GM12878 (cell line): ENCODE results near the gene BEST1. TPM values are rescaled to one million over a fixed set of nuclear protein-coding genes. Genes with fewer than 3 reads are reported as not detected.

Experiments used
- ATAC-seq: fragments of 200-7000 bp; cut with Tn5 transposase; 3 replicates; pipeline ENCODE4 v1.9.1; 2020; ENCODE audit warnings: mild to moderate bottlenecking, moderate library complexity
- BruUV-seq: library from RNA; stranded (reverse); fragments of 400-500 nt; replicated peaks from 2 replicates; lab custom pipeline; 2021; lab: Mats Ljungman, UMichigan
- CTCF ChIA-PET: fragments of 300-600 bp; sonication (Branson Sonifier 250); formaldehyde crosslinking; extraction: SDS; loops from one replicate; lab custom pipeline; 2021; ENCODE audit warnings: inconsistent platforms; lab: Yijun Ruan, JAX
- POLR2A ChIA-PET: fragments of 350-600 bp; formaldehyde crosslinking; extraction: SDS; loops from one replicate; lab custom pipeline; 2021; ENCODE audit warnings: inconsistent platforms; lab: Charles Lee
- RAD21 ChIA-PET: fragments of 300-600 bp; sonication (Branson Sonifier 250); formaldehyde crosslinking; loops from one replicate; lab custom pipeline; 2023; ENCODE audit warnings: antibody characterized with exemption; ENCODE audit not compliant: unreplicated experiment; lab: Charles Lee
- SMC1A ChIA-PET: fragments of 300-600 bp; sonication (Branson Sonifier 250); formaldehyde crosslinking; loops from one replicate; lab custom pipeline; 2023; ENCODE audit not compliant: unreplicated experiment, uncharacterized antibody; lab: Charles Lee
- DNase-seq: peaks from one replicate; pipeline ENCODE4 v3.0.0-alpha.2; 2011; ENCODE audit warnings: low read depth, low spot score
- FAIRE-seq: peaks from 3 replicates; lab custom pipeline; 2011; peaks lifted over from hg19 to GRCh38; lab: Jason Lieb, UNC
- H2AFZ ChIP-seq: 2 replicates; pipeline ENCODE4 v1.6.0; 2011; ENCODE audit warnings: low read depth, low read length, control low read depth; ENCODE audit not compliant: control insufficient read depth
- H3K27ac ChIP-seq: 2 replicates; pipeline ENCODE4 v1.5.1; 2011; ENCODE audit warnings: control low read depth; ENCODE audit not compliant: control insufficient read depth, insufficient read depth
- H3K27me3 ChIP-seq, 2 experiments: replicated peaks in 1 of 2; 2 replicates each; pipeline versions ENCODE4 v1.6.0 to v1.6.1; 2011; ENCODE audit warnings: low read length in 1 of 2; ENCODE audit not compliant: control insufficient read depth in 2 of 2, insufficient read depth in 2 of 2
- H3K36me3 ChIP-seq, 2 experiments: 2 replicates each; pipeline ENCODE4 v1.5.1; 2011; ENCODE audit warnings: low read length in 1 of 2; ENCODE audit not compliant: control insufficient read depth in 2 of 2, insufficient read depth in 2 of 2
- H3K4me1 ChIP-seq: 2 replicates; pipeline ENCODE4 v1.6.1; 2011; ENCODE audit warnings: mild to moderate bottlenecking, low read length, moderate library complexity, mixed read lengths; ENCODE audit not compliant: control insufficient read depth, insufficient read depth
- H3K4me2 ChIP-seq: 2 replicates; pipeline ENCODE4 v1.6.0; 2011; ENCODE audit warnings: control low read depth; ENCODE audit not compliant: control insufficient read depth, insufficient read depth
- H3K4me3 ChIP-seq: fragments of 200-600 bp; sonication (generic); 2 replicates; pipeline ENCODE4 v1.5.1; 2016
- H3K79me2 ChIP-seq: 2 replicates; pipeline ENCODE4 v1.6.0; 2011; ENCODE audit warnings: low read length; ENCODE audit not compliant: control insufficient read depth, insufficient read depth
- H3K9ac ChIP-seq: 2 replicates; pipeline ENCODE4 v1.8.0; 2011; ENCODE audit warnings: low read length, control low read depth, mixed read lengths; ENCODE audit not compliant: control insufficient read depth, insufficient read depth
- H3K9me3 ChIP-seq: replicated peaks from 3 replicates; pipeline ENCODE4 v1.5.1; 2011; ENCODE audit warnings: mild to moderate bottlenecking, low read length; ENCODE audit not compliant: control insufficient read depth, insufficient read depth
- H4K20me1 ChIP-seq: 2 replicates; pipeline ENCODE4 v1.6.0; 2011; ENCODE audit not compliant: control insufficient read depth, insufficient read depth
- BMI1 ChIP-seq: fragments of 450-650 bp; IDR thresholded peaks from 2 replicates; pipeline ENCODE4 v1.6.1; 2016; ENCODE audit warnings: mild to moderate bottlenecking, moderate library complexity, borderline replicate concordance
- MEF2B ChIP-seq: fragments of 450-650 bp; IDR thresholded peaks from 2 replicates; pipeline ENCODE4 v1.6.1; 2018; ENCODE audit warnings: mild to moderate bottlenecking, moderate library complexity; ENCODE audit not compliant: partially characterized antibody, poor library complexity, severe bottlenecking
- NFYB ChIP-seq: IDR thresholded peaks from 2 replicates; pipeline ENCODE4 v1.6.1; 2011; ENCODE audit warnings: low read depth, mild to moderate bottlenecking, low read length, improper control_type of control experiment, moderate library complexity; ENCODE audit not compliant: insufficient read depth
- WGBS: methylation state at CpG from one replicate; pipeline ENCODE4 v1.1.6; 2016; ENCODE audit warnings: low lambda C conversion rate; ENCODE audit not compliant: insufficient replicate concordance, insufficient coverage; ENCODE audit errors: missing lambda C conversion rate; 5-methylcytosine and 5-hydroxymethylcytosine counted together
- in situ Hi-C: fragments of 300-500 bp; cut with MboI; formaldehyde crosslinking; loops from 9 replicates; pipeline ENCODE4 v1.14.3; 2018; ENCODE audit warnings: mixed read lengths
- intact Hi-C: fragments of 100-400 bp; cut with micrococcal nuclease; formaldehyde crosslinking; loops from one replicate; pipeline ENCODE4 v1.14.2; 2022; ENCODE audit not compliant: unreplicated experiment
- polyA plus RNA-seq, 11 experiments: library from polyadenylated mRNA; depleted of rRNA in 4 of 11; unstranded in 6 of 11; stranded (reverse) in 5 of 11; fragments of >200 nt; fragmentation: Nextera tagmentation in 4 of 11; fragmentation: Illumina TruSeq in 1 of 11; extraction: Ambion mirVana in 4 of 11; extraction: Trizol in 1 of 11; gene quantifications; 1 replicate in 1 of 11; 2 replicates in 10 of 11; pipeline versions ENCODE4 v1.2.1 to v1.2.3, GENCODE V29; 2011 to 2016; ENCODE audit warnings: inconsistent platforms in 2 of 11, missing spikeins in 2 of 11, low read depth in 1 of 11
- total RNA-seq, 4 experiments: library from RNA; depleted of rRNA in 3 of 4; stranded (reverse); fragments of >200 nt in 3 of 4; fragmentation: Illumina TruSeq in 1 of 4; extraction: Trizol in 1 of 4; gene quantifications; 2 replicates each; pipeline versions ENCODE4 v1.2.1 to v1.2.3, GENCODE V29; 2013 to 2021
- TF ChIP-seq, protein P1 (sequence below): IDR thresholded peaks from 2 replicates; pipeline ENCODE4 v1.6.1; 2011; ENCODE audit warnings: borderline replicate concordance, low read depth, mild to moderate bottlenecking, moderate library complexity, low read length; ENCODE audit not compliant: insufficient read depth, poor library complexity, severe bottlenecking
- TF ChIP-seq, protein P2 (sequence below): IDR thresholded peaks from 2 replicates; pipeline ENCODE4 v1.6.1; 2012; ENCODE audit warnings: low read depth, low read length, improper control_type of control experiment

The BEST1 gene
- total and polyA plus RNA-seq, 10 of the 15 experiments (the other 5 are each of a cell fraction or from before 2014, with no cell fraction given) = 0.03 to 3.4 (median 0.15) TPM; not detected in 1

DNA sequence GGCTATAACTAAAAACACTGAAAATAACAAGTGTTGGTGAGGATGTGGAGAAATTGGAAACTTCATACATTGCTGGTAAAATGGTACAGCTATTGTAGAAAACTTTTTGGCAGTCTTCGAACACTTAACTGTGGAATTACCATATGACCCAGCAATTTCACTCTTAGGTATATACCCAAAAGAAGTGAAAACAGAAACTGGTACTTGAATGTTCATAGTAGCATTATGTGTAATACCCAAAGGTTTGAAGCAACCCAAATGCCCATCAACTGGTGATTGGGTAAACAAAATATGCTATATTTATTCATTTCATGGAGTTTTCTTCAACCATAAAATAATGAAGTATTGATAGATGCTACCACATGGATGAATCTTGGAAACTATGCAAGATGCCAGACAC is 58.0 kb downstream of the BEST1 start:
- CTCF ChIA-PET = no interaction called here
- RAD21 ChIA-PET = no interaction called here
- no peaks in the 10 kb centered on the region for H3K27me3 ChIP-seq

DNA sequence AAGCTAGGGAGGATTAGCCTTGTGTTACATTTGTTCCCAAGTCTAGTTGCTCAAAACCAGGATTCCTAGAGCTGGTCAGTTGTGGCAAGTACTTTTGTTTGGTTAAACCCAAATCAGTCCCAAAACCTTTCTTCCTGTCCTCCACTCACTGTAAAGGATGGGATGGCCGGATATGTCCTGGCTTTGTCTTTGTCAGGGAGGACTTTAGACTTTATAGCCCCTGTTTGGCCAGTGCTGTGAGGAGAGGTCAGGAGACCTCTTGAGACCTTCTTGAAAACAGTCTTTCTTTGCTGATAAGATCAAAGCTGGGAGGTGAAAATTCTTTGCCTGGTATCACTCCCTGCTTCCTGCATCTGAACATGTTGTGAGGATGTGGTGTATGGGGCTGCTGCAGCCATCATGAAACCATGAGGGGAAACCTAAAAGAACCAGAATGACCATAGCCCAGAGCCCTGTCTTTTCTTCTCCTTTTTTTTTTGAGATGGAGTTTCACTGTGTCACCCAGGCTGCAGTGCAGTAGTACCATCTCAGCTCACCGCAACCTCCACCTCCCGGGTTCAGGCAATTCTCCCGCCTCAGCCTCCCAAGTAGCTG is 60.9 kb downstream of the BEST1 start:
- no peak for ATAC-seq
- Histone ChIP-seq H3K27me3 (no peaks in the 10 kb centered on the region), H3K4me1 (peaks cover 6% of the 10 kb centered on the region), H3K4me2 (no peak overlapping the region), H3K36me3 (no peaks in the 10 kb centered on the region)
- 97% methylated on average over 4 of the region's 4 CpGs for WGBS
- SMC1A ChIA-PET = interaction anchor here (0.6 to 0.7 kb wide), 2 partner anchors 14 to 34 kb away, joined by 3 to 4 read pairs; no protein-coding TSS in a partner anchor
- RAD21 ChIA-PET = interaction anchor here (1.2 kb wide), 1 partner anchor 71 kb away, joined by 4 read pairs; no protein-coding TSS in a partner anchor
- in situ Hi-C loops = no loop called here
- POLR2A ChIA-PET = no interaction called here
- TF ChIP-seq, protein P1, sequence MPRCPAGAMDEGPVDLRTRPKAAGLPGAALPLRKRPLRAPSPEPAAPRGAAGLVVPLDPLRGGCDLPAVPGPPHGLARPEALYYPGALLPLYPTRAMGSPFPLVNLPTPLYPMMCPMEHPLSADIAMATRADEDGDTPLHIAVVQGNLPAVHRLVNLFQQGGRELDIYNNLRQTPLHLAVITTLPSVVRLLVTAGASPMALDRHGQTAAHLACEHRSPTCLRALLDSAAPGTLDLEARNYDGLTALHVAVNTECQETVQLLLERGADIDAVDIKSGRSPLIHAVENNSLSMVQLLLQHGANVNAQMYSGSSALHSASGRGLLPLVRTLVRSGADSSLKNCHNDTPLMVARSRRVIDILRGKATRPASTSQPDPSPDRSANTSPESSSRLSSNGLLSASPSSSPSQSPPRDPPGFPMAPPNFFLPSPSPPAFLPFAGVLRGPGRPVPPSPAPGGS = no peak
- TF ChIP-seq MEF2B (no peak), BMI1 (no peak)
- TF ChIP-seq, all 136 proteins: peak for 0
- H2AFZ ChIP-seq = no peak overlapping the region
- H3K9me3 ChIP-seq = no peaks in the 10 kb centered on the region; the same call in 1 of the 3 replicates
- CTCF ChIA-PET = interaction anchor here (1.0 to 1.2 kb wide), 2 partner anchors 65 to 71 kb away, joined by 3 to 4 read pairs; no protein-coding TSS in a partner anchor
- intact Hi-C loops = no loop called here
- no peaks in the 10 kb centered on the region for H3K79me2 ChIP-seq
- H3K4me3 ChIP-seq = no peak overlapping the region
- FAIRE-seq (no peak), DNase-seq (no peak)
- no peaks in the 10 kb centered on the region for H4K20me1 ChIP-seq
- no TSS peak for BruUV-seq
- H3K27ac ChIP-seq = no peak overlapping the region
- no peak overlapping the region for H3K9ac ChIP-seq

More for the DNA sequence above, 58.0 kb downstream of the BEST1 start:
- DNase-seq (no peak), ATAC-seq (peak; percentile 52), FAIRE-seq (no peak)
- Histone ChIP-seq H4K20me1 (no peaks in the 10 kb centered on the region), H3K4me3 (no peak overlapping the region), H3K9me3 (no peaks in the 10 kb centered on the region; the same call in 1 of the 3 replicates), H3K27ac (no peak overlapping the region), H3K4me1 (peaks cover 12% of the 10 kb centered on the region), H3K79me2 (no peaks in the 10 kb centered on the region), H2AFZ (no peak overlapping the region), H3K36me3 (no peaks in the 10 kb centered on the region), H3K4me2 (no peak overlapping the region), H3K9ac (no peak overlapping the region)
- intact Hi-C loops (no loop called here), in situ Hi-C loops (no loop called here)
- ChIA-PET POLR2A (interaction anchor here (0.6 kb wide), 1 partner anchor 252 kb away, joined by 3 read pairs; no protein-coding TSS in a partner anchor), SMC1A (no interaction called here)
- TF ChIP-seq NFYB = peak; percentile 55
- TF ChIP-seq, protein P2, sequence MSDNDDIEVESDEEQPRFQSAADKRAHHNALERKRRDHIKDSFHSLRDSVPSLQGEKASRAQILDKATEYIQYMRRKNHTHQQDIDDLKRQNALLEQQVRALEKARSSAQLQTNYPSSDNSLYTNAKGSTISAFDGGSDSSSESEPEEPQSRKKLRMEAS = no peak
- WGBS = 6% methylated on average over 1 of the region's 1 CpG
- BruUV-seq = no TSS peak
